ENCODE data around the gene TOMM40L.

- TF ChIP-seq, protein P1, sequence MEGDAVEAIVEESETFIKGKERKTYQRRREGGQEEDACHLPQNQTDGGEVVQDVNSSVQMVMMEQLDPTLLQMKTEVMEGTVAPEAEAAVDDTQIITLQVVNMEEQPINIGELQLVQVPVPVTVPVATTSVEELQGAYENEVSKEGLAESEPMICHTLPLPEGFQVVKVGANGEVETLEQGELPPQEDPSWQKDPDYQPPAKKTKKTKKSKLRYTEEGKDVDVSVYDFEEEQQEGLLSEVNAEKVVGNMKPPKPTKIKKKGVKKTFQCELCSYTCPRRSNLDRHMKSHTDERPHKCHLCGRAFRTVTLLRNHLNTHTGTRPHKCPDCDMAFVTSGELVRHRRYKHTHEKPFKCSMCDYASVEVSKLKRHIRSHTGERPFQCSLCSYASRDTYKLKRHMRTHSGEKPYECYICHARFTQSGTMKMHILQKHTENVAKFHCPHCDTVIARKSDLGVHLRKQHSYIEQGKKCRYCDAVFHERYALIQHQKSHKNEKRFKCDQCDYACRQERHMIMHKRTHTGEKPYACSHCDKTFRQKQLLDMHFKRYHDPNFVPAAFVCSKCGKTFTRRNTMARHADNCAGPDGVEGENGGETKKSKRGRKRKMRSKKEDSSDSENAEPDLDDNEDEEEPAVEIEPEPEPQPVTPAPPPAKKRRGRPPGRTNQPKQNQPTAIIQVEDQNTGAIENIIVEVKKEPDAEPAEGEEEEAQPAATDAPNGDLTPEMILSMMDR (conservative IDR thresholded peaks at IDR 0.05 in 1 of 2, IDR thresholded peaks at IDR 0.05 in 1 of 2; ENCODE audit: low read depth in 1 of 2, low read length in 2 of 2), result no peak
- no peak for TF ChIP-seq EZH2 (IDR thresholded peaks at IDR 0.05; ENCODE audit: low read length, missing control alignments)
Measured at GRCh38 chr1:161207173-161207572, 18.7 kb upstream of the TOMM40L start.
